GM12878 (cell line): ENCODE results near the gene ANXA9.

ENCODE experiments used
- POLR2A ChIP-seq: IDR thresholded peaks from 2 replicates; pipeline ENCODE4 v1.6.1; 2011; ENCODE audit warnings: low read depth, mild to moderate bottlenecking, low read length
- POLR2AphosphoS5 ChIP-seq: IDR thresholded peaks from 2 replicates; pipeline ENCODE4 v1.6.1; 2011; ENCODE audit warnings: mild to moderate bottlenecking, low read length, inconsistent platforms
- SMAD1 ChIP-seq: fragments of 450-650 bp; IDR thresholded peaks from 2 replicates; pipeline ENCODE4 v1.6.1; 2018; ENCODE audit warnings: mild to moderate bottlenecking, low read depth; ENCODE audit not compliant: partially characterized antibody
- TCF3 ChIP-seq: IDR thresholded peaks from 2 replicates; pipeline ENCODE4 v1.6.1; 2012; ENCODE audit warnings: low read depth, mild to moderate bottlenecking, low read length, borderline replicate concordance; ENCODE audit not compliant: insufficient read depth
- TF ChIP-seq, protein P1 (sequence below), 3 experiments: IDR thresholded peaks in 2 of 3; conservative IDR thresholded peaks in 1 of 3; 2 replicates each; pipeline ENCODE4 v1.5.1; 2011; ENCODE audit warnings: low read depth in 3 of 3, low read length in 3 of 3, mild to moderate bottlenecking in 3 of 3, control low read depth in 2 of 3, moderate library complexity in 2 of 3, inconsistent platforms in 1 of 3, mixed read lengths in 1 of 3; ENCODE audit not compliant: control insufficient read depth in 2 of 3, insufficient read depth in 1 of 3; ENCODE audit errors: extremely low read depth in 1 of 3

DNA sequence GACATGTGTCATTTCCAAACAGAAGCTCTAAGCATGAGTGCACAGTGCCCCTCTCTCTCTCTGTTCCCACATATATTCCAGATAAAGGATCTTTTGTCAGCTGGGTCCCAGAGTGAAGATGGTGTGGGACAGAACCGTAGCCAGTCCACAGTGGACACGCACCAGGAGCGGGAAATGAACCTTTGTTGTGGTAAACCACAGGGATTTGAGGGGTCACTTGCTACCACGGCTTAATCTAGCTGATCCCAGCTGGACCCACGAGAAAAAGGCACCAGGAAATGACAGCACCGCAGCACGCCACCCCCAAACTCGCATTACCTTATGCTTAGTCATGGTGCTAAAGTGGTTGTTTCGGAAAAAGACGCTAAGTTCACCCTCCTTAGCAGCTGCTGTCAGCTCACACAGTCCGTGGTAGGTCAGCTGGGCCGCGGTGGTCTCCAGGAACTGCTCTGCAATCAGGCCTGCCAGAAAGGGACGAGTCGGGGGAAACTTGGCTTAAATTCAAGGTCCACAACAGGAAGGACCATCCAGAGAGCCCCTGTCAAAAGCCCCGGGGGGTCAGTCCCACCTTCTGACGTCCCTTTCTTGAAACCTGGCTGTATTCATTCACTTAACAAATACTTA, 17.1 kb downstream of the ANXA9 start:
- TF ChIP-seq TCF3 (no peak), POLR2AphosphoS5 (no peak), SMAD1 (no peak), POLR2A (no peak)
- TF ChIP-seq, protein P1, sequence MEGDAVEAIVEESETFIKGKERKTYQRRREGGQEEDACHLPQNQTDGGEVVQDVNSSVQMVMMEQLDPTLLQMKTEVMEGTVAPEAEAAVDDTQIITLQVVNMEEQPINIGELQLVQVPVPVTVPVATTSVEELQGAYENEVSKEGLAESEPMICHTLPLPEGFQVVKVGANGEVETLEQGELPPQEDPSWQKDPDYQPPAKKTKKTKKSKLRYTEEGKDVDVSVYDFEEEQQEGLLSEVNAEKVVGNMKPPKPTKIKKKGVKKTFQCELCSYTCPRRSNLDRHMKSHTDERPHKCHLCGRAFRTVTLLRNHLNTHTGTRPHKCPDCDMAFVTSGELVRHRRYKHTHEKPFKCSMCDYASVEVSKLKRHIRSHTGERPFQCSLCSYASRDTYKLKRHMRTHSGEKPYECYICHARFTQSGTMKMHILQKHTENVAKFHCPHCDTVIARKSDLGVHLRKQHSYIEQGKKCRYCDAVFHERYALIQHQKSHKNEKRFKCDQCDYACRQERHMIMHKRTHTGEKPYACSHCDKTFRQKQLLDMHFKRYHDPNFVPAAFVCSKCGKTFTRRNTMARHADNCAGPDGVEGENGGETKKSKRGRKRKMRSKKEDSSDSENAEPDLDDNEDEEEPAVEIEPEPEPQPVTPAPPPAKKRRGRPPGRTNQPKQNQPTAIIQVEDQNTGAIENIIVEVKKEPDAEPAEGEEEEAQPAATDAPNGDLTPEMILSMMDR (IDR thresholded peaks at IDR 0.05 in 2 of 3, conservative IDR thresholded peaks at IDR 0.05 in 1 of 3; ENCODE audit: control insufficient read depth in 2 of 3, extremely low read depth in 1 of 3, insufficient read depth in 1 of 3, low read depth in 3 of 3, low read length in 3 of 3), result no peak
